ENCODE measurements around the gene PARP2. TPM values are rescaled to one million over a fixed set of nuclear protein-coding genes. Genes with fewer than 3 reads are reported as not detected.

Gene PARP2
- total RNA-seq, 4 donors from 2014 or later = 1.8 to 22.5 (median 16.0) TPM

DNA sequence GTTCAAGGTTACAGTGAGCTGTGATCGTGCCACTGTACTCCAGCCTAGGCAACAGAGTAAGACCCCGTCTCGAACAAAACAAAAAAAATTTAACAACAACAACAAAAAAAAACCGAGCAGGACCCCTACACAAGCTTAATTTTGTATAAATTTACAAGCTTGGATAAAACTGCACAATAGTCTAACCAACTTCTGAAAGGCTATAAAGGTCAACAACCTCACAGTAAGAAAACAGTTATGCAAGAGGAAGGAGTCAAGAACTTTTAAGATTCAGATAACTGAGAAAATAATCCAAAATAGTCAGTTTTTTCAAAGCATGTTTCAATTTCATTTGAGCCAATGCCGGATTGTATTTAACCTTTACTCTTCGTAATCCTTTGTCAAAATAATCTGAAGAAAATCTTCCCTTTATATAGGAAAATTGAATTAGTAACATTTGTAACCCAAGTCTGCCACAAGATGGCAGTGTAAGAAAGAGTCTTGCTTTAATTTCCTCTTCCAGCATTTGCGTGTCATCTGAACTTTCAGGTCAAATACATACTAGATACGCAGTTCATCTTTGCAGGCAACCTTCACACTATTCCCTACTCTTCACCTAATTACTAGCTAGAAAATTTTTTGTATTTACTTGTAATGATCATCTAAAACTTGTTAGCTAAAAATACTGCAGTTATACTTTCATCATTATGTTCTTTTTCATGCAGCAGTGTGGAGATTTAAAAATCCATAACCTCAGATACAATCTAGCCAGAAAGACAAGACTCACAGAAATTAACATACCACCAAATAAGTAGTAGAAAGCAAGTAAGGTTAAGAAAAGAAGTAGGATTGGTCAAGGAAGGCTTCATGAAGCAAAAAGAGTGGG is 16.2 kb upstream of the PARP2 start:
- intact Hi-C loops (cut with DNase I; ENCODE audit: low total_unique reads) = no loop called here
- H3K36me3 ChIP-seq = no peaks in the 10 kb centered on the region
- TF ChIP-seq, protein P1, sequence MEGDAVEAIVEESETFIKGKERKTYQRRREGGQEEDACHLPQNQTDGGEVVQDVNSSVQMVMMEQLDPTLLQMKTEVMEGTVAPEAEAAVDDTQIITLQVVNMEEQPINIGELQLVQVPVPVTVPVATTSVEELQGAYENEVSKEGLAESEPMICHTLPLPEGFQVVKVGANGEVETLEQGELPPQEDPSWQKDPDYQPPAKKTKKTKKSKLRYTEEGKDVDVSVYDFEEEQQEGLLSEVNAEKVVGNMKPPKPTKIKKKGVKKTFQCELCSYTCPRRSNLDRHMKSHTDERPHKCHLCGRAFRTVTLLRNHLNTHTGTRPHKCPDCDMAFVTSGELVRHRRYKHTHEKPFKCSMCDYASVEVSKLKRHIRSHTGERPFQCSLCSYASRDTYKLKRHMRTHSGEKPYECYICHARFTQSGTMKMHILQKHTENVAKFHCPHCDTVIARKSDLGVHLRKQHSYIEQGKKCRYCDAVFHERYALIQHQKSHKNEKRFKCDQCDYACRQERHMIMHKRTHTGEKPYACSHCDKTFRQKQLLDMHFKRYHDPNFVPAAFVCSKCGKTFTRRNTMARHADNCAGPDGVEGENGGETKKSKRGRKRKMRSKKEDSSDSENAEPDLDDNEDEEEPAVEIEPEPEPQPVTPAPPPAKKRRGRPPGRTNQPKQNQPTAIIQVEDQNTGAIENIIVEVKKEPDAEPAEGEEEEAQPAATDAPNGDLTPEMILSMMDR (IDR thresholded peaks at IDR 0.05) = peak; percentile 67 to 75 (median 72)
- no peak for TF ChIP-seq POLR2A (IDR thresholded peaks at IDR 0.05)
- H3K4me1 ChIP-seq = peaks cover 0 to 4% of the 10 kb centered on the region in 2 donors
- peak in 1 of 2 donors; percentile 28 for DNase-seq
- H3K9me3 ChIP-seq = no peaks in the 10 kb centered on the region
- peak overlapping the region; percentile 43 to 44 for H3K27ac ChIP-seq
- no peaks in the 10 kb centered on the region for H3K27me3 ChIP-seq
- no peak overlapping the region for H3K4me3 ChIP-seq

DNA sequence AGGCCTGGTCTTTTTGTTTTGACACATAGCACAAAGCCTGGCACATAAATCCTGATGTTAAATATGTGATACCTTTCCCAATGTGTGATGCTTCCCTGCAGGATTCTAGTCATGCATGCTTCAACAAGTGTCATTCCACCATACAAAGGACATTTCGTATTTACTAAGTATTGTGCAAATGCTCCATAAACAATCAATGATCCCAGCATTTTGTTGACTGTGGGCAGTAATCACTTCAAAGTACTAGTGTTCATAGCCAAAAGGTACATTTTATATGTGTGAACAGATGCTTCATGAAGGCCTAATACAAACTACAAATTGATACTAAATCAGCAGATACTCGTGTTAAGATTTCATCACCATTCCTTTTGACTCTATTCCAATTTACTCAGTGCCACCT is 14.7 kb upstream of the PARP2 start:
- no peak for DNase-seq
- no peak overlapping the region for H3K4me3 ChIP-seq
- no peaks in the 10 kb centered on the region for H3K9me3 ChIP-seq
- no peaks in the 10 kb centered on the region for H3K27me3 ChIP-seq
- no peaks in the 10 kb centered on the region for H3K36me3 ChIP-seq
- intact Hi-C loops (cut with DNase I; ENCODE audit: low total_unique reads) = no loop called here
- TF ChIP-seq, protein P1 (IDR thresholded peaks at IDR 0.05) = no peak
- TF ChIP-seq POLR2A (IDR thresholded peaks at IDR 0.05) = no peak
- no peak overlapping the region for H3K27ac ChIP-seq
- H3K4me1 ChIP-seq = peaks cover 0 to 4% of the 10 kb centered on the region in 2 donors

DNA sequence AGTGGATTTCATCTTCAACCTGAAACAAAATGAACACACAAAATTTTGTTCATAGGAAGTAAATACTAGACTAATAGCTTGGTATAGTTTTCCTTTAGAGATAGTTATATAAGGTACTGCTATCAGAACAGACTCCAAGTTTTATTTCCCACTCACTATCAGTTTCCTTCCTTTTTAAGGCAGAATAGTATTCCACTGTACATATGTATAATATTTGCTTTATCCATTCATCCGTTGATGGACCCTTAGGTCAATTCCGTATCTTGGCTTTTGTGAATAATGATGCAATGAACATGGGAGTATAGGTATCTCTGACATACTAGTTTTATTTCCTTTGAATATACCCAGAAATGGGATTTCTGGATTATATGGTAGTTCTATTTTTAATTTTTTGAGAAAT is 14.1 kb upstream of the PARP2 start:
- Histone ChIP-seq H3K9me3 (no peaks in the 10 kb centered on the region), H3K4me1 (peaks cover 0 to 4% of the 10 kb centered on the region in 2 donors), H3K27ac (no peak overlapping the region), H3K4me3 (no peak overlapping the region), H3K36me3 (no peaks in the 10 kb centered on the region), H3K27me3 (no peaks in the 10 kb centered on the region)
- intact Hi-C loops (cut with DNase I; ENCODE audit: low total_unique reads) = no loop called here
- TF ChIP-seq, protein P1 (IDR thresholded peaks at IDR 0.05) = no peak
- no peak for TF ChIP-seq POLR2A (IDR thresholded peaks at IDR 0.05)
- DNase-seq = no peak

DNA sequence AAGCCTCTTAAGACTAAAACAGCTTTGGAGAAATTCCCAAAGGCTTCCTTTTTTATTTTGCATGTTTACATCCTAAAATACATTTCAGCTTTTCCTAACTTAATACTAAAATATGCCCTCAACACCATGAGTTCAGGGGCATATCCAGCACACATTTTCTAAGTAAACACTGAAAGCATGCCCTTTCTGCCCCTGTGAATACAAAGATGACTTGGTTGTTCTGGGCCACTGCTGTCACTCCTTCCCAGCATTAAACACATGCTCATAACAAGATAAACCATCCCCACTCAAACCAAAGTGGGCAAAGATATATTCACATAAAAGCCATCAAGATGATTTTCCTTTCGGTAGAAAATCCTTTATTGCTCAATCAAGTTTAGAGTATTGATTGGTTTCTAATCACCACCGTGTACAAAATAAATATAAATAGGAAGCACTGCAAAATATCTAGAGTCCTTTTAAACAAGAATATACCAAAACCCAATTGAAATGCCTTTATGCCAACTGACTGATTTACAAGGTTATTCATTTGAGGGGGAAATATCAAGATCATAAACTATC is 12.3 kb upstream of the PARP2 start:
- intact Hi-C loops (cut with DNase I; ENCODE audit: low total_unique reads) = loop anchor here (10.0 kb wide), 1 partner anchor 274 kb away; no protein-coding TSS in a partner anchor
- Histone ChIP-seq H3K9me3 (no peaks in the 10 kb centered on the region), H3K4me3 (no peak overlapping the region), H3K4me1 (peaks cover 0 to 4% of the 10 kb centered on the region in 2 donors), H3K27me3 (no peaks in the 10 kb centered on the region), H3K27ac (no peak overlapping the region), H3K36me3 (no peaks in the 10 kb centered on the region)
- TF ChIP-seq POLR2A (IDR thresholded peaks at IDR 0.05) = no peak
- TF ChIP-seq, protein P1 (IDR thresholded peaks at IDR 0.05) = no peak
- no peak for DNase-seq

DNA sequence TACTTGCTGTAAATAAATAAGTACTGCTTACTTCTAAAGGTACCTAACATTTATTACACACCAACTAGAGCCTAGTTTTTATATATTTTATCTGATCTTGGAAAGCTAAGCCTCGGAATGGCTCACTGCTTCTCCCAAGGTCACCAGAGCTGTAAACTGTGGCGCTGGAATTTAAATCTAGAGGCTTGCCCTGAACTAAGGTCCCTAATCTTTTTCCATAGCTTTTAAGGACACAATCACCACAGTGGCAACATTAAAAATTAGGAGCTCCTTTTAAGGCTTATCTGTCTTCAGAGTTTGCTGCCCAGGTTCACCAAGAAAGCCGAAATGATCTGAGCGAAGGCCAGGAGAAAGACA is 11.0 kb upstream of the PARP2 start:
- intact Hi-C loops (cut with DNase I; ENCODE audit: low total_unique reads) = loop anchor here (10.0 kb wide), 1 partner anchor 272 kb away; no protein-coding TSS in a partner anchor

More for the DNA sequence above, 11.0 kb upstream of the PARP2 start:
- H3K36me3 ChIP-seq = no peaks in the 10 kb centered on the region
- DNase-seq = no peak
- H3K9me3 ChIP-seq = no peaks in the 10 kb centered on the region
- H3K4me1 ChIP-seq = no peaks in the 10 kb centered on the region
- H3K27ac ChIP-seq = peak overlapping the region; percentile 89 to 97
- TF ChIP-seq, protein P1 (IDR thresholded peaks at IDR 0.05) = no peak
- no peak for TF ChIP-seq POLR2A (IDR thresholded peaks at IDR 0.05)
- peak overlapping the region; percentile 52 to 80 for H3K4me3 ChIP-seq
- no peaks in the 10 kb centered on the region for H3K27me3 ChIP-seq
